Activated T-helper 2 cell treated with anti-CD3 and anti-CD28 coated beads, Interferon-gamma antibody, Interleukin-2, Interleukin-4, amounts not matched to agents 10 μg/mL and 5 μg/mL and 100 μg/mL, durations not matched to agents 14 hours and 24 hours and 36 hours (primary cell): ENCODE data around the gene ALG3. TPM values are rescaled to one million over a fixed set of nuclear protein-coding genes. Genes with fewer than 3 reads are reported as not detected.

ENCODE experiments used
- DNase-seq: peaks from one replicate; pipeline ENCODE4 v3.0.0; 2021; ENCODE audit warnings: low spot score
- H3K27ac Mint-ChIP-seq: one replicate; pipeline ENCODE4 v1.8.0; 2021; ENCODE audit warnings: mixed read lengths
- H3K27me3 Mint-ChIP-seq: one replicate; pipeline ENCODE4 v1.8.0; 2021; ENCODE audit warnings: low read depth, mixed read lengths
- H3K36me3 Mint-ChIP-seq: one replicate; pipeline ENCODE4 v1.8.0; 2021; ENCODE audit warnings: low read depth, mixed read lengths
- H3K4me1 Mint-ChIP-seq: one replicate; pipeline ENCODE4 v1.8.0; 2021; ENCODE audit warnings: low read depth, mixed read lengths
- H3K4me3 Mint-ChIP-seq: one replicate; pipeline ENCODE4 v1.8.0; 2021; ENCODE audit warnings: low read depth, mild to moderate bottlenecking, moderate library complexity, mixed read lengths
- H3K9me3 Mint-ChIP-seq: one replicate; pipeline ENCODE4 v1.8.0; 2021; ENCODE audit warnings: mixed read lengths
- intact Hi-C: fragments of 100-400 bp; cut with micrococcal nuclease; formaldehyde crosslinking; loops from one replicate; pipeline ENCODE4 v1.15.1; 2023
- total RNA-seq: library from RNA; stranded (reverse); gene quantifications from 2 replicates; pipeline ENCODE4 v1.2.3, GENCODE V29; 2022

ALG3 gene
- total RNA-seq, 1 donor from 2014 or later, result 66.6 TPM

DNA sequence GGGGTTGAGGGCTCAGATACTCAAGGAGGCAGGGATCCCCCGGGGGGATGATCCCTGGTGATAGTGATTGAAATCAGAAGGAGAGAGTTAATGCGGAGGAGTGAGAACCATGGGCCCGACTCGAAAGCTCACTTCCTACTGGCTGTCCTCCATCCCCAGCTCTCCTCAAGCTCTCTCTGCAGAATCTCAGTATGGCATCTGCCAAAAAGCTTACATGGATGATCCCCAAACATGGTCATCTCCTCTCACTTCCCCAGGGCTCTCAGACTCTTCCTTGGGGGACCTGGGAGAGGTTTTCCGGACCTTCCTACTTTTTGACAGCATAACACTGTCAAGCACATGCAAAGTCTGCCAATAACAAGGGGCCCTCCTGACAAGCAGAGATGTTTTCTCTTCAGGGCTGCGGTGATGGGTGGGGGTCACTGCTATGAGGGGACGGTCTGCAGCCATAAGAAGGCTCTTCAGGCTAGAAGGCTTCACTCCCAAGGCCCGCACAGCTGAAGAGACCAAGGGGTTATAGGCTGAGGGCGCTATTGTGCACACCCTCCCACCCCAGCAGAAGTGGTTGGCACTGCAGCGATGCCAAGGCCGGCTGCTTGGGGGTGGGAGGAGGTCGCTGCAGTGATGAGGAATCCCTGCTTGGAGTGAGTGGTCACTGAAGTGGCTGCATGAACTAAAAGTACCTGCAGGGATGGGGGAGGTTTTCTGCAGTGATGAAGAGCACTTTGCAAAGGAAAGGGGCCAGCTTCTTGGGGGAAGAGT, 20.2 kb downstream of the ALG3 start:
- intact Hi-C loops, result no loop called here
- peak overlapping the region; percentile 61 for H3K4me3 Mint-ChIP-seq
- H3K27ac Mint-ChIP-seq, result no peak overlapping the region
- H3K36me3 Mint-ChIP-seq, result no peaks in the 10 kb centered on the region
- no peaks in the 10 kb centered on the region for H3K9me3 Mint-ChIP-seq
- peaks cover 6% of the 10 kb centered on the region for H3K4me1 Mint-ChIP-seq
- DNase-seq, result no peak
- H3K27me3 Mint-ChIP-seq, result peaks cover 55% of the 10 kb centered on the region

DNA sequence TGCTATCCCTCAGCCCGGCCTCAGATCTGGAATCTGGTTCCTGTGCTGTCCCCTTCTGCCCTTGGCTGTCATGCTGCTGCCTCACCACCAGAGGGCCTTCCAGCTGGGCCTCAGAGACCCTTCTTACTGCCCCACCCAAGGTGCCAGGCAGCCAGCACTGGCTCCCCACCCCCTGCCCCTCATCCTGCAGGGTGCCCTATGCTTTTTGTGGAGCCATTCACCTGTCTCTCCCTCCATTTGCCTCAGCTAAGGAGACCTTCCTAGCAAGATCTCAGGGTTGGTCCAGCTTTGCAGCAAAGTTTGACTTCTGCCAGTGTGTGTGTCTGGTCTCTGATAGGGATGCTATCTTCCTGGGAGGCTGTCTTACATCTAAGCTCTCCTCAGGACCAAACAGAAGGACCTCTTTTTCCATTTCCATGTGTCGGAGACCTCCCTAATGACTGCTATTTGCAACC, 21.3 kb downstream of the ALG3 start:
- H3K4me3 Mint-ChIP-seq, result no peak overlapping the region
- H3K4me1 Mint-ChIP-seq, result peaks cover 6% of the 10 kb centered on the region
- peak; percentile 26 for DNase-seq
- H3K9me3 Mint-ChIP-seq, result no peaks in the 10 kb centered on the region
- no peak overlapping the region for H3K27ac Mint-ChIP-seq
- no peaks in the 10 kb centered on the region for H3K36me3 Mint-ChIP-seq
- H3K27me3 Mint-ChIP-seq, result peaks cover 52% of the 10 kb centered on the region
- intact Hi-C loops, result loop anchor here (1.0 to 2.0 kb wide), 2 partner anchors 23 to 61 kb away; no protein-coding TSS in a partner anchor

DNA sequence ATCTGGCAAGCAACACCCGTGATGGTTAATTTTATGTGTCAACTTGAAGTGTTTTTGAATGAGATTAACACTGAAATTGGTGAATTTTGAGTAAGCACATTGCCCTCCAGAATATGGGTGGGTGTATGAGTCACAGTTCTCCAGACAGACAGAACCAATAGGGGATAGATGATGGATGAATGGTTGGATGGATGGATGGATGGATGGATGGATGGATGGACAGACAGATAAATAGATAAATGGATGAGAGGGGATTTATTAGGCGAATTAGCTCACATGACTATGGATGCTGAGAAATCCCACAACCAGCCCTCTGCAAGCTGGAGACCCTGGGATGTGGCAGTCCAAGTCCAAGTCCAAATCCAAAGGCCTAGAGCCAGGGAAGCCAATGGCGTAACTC, 24.8 kb downstream of the ALG3 start:
- intact Hi-C loops, result no loop called here
- Mint-ChIP-seq H3K4me1 (peaks cover 3% of the 10 kb centered on the region), H3K4me3 (no peak overlapping the region), H3K36me3 (no peaks in the 10 kb centered on the region), H3K27ac (no peak overlapping the region), H3K9me3 (no peaks in the 10 kb centered on the region), H3K27me3 (peaks cover 32% of the 10 kb centered on the region)
- no peak for DNase-seq

DNA sequence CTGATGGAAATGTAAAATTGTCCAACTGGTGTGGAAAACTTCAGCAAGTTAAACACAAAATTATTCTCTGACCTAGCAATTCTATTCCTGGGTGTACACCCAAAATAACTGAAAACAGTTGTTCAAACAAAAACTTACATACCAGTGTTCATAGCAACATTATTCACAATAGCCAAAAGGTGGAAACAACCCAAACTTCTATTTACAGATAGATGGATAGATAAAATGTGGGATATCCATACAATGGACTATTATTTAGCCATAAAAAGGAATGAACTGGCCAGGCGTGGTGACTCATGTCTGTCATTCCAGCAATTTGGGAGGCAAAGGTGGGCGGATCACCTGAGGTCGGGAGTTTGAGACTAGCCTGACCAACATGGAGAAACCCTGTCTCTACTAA, 26.2 kb downstream of the ALG3 start:
- no peaks in the 10 kb centered on the region for H3K9me3 Mint-ChIP-seq
- H3K4me1 Mint-ChIP-seq, result no peaks in the 10 kb centered on the region
- peaks cover 18% of the 10 kb centered on the region for H3K27me3 Mint-ChIP-seq
- no peak overlapping the region for H3K27ac Mint-ChIP-seq
- H3K36me3 Mint-ChIP-seq, result no peaks in the 10 kb centered on the region
- H3K4me3 Mint-ChIP-seq, result no peak overlapping the region
- intact Hi-C loops, result no loop called here
- DNase-seq, result no peak

DNA sequence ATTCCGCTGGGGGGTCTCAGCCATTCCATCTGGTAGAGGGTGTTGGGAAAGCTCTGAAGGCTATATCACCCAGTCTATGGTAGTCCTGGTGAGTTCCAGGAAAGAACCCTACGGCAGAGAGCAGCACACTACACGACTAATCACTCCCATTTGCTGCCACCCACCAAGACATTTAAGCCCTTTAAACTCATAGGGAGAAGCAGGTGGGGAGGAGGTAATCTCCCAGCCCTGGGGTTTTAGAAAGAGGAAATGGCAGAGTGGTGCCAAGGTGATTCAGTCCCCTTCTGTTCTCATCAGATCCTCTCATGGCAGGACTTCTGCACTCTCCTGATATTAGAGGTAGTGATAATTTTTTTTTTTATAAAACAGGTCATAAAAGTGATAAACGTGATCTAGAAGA, 29.9 kb downstream of the ALG3 start:
- DNase-seq, result no peak
- Mint-ChIP-seq H3K27ac (no peak overlapping the region), H3K36me3 (no peaks in the 10 kb centered on the region), H3K9me3 (no peaks in the 10 kb centered on the region), H3K27me3 (peaks cover 6% of the 10 kb centered on the region), H3K4me3 (no peak overlapping the region), H3K4me1 (no peaks in the 10 kb centered on the region)
- intact Hi-C loops, result no loop called here

DNA sequence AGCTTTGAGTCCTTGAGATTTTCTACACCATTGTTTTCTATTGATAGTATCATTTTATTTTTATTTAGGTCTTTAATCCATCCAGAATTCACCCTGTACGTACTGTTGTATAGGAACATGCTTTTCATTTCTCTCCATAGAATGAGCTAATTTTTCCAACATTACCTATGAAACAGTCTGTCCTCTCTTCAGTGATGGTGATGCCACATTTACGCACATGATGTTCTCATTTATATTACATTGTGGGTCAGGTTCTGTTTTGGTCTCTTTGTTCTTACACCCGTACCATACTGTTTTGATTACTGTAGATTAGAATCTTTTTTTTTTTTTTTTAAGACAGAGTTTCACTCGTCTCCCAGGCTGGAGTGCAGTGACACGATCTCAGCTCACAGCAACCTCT, 37.0 kb downstream of the ALG3 start:
- DNase-seq, result no peak
- intact Hi-C loops, result no loop called here
- H3K27ac Mint-ChIP-seq, result no peak overlapping the region
- no peaks in the 10 kb centered on the region for H3K36me3 Mint-ChIP-seq
- no peaks in the 10 kb centered on the region for H3K4me1 Mint-ChIP-seq
- peaks cover 12% of the 10 kb centered on the region for H3K27me3 Mint-ChIP-seq
- no peak overlapping the region for H3K4me3 Mint-ChIP-seq
- no peaks in the 10 kb centered on the region for H3K9me3 Mint-ChIP-seq

DNA sequence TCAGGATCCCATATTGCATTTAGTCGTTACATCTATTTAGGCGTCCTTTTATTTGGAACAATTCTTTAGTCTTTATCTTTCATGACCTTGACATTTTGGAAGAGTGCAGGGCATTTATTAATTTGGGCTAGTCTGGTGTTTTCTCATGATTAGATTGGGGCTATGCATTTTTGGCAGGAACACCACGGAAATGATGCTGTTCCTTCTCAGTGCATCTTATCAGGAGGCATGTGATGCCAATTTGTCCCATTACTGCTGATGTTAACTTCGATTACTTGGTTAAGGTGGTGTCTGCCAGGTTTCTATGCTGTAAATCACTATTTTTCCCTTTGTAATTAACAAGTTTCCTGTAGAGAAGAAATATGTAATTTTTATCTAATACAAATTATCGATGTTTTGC, 37.5 kb downstream of the ALG3 start:
- H3K27ac Mint-ChIP-seq, result no peak overlapping the region
- no peaks in the 10 kb centered on the region for H3K4me1 Mint-ChIP-seq
- DNase-seq, result no peak
- peaks cover 15% of the 10 kb centered on the region for H3K27me3 Mint-ChIP-seq
- no peak overlapping the region for H3K4me3 Mint-ChIP-seq
- H3K36me3 Mint-ChIP-seq, result no peaks in the 10 kb centered on the region
- intact Hi-C loops, result no loop called here
- H3K9me3 Mint-ChIP-seq, result no peaks in the 10 kb centered on the region

DNA sequence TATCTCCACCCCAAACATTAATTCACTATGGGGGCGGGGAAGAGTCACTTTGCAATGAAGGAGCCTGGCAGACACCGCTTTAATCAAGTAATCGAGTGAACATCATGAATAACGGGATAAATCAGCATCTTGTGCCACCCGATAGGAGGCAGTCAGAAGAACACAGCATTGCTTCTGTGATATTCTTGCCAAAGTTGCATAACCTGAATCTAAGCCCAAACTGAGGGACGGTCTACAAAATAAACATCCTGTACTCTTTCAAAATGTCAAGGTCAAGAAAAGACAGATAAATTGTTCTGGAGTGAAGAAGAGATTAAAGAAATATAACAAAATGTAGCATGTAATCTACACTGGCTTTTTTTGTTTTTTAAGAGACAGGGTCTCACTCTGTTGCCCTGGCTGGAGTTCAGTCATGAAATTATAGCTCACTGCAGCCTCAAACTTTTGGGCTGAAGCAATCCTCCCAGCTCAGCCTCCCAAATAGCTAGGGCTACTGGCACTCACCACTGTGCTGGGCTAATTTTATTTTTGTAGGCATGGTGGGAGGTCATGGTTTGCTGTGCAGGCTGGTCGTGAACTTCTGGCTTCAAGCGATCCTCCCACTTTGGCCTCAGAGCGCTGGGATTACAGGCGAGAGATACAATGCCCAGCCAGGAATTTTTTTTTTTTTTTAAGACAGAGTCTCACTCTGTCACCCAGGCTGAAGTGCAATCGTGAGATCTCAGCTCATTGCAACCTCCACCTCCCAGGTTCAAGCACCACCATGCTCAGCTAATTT, 39.4 kb downstream of the ALG3 start:
- intact Hi-C loops, result no loop called here
- H3K27me3 Mint-ChIP-seq, result peaks cover 14% of the 10 kb centered on the region
- no peaks in the 10 kb centered on the region for H3K4me1 Mint-ChIP-seq
- DNase-seq, result no peak
- H3K9me3 Mint-ChIP-seq, result no peaks in the 10 kb centered on the region
- H3K36me3 Mint-ChIP-seq, result no peaks in the 10 kb centered on the region
- H3K27ac Mint-ChIP-seq, result no peak overlapping the region
- H3K4me3 Mint-ChIP-seq, result no peak overlapping the region

GRCh38 chr3:184203526-184203925, 45.2 kb downstream of the ALG3 start:
- intact Hi-C loops, result no loop called here
- no peak overlapping the region for H3K4me3 Mint-ChIP-seq
- H3K27ac Mint-ChIP-seq, result no peak overlapping the region
- H3K4me1 Mint-ChIP-seq, result no peaks in the 10 kb centered on the region
- H3K27me3 Mint-ChIP-seq, result peaks cover 8% of the 10 kb centered on the region
- H3K36me3 Mint-ChIP-seq, result no peaks in the 10 kb centered on the region
- no peaks in the 10 kb centered on the region for H3K9me3 Mint-ChIP-seq
- DNase-seq, result no peak

- no peak for DNase-seq
- Mint-ChIP-seq H3K9me3 (no peaks in the 10 kb centered on the region), H3K27ac (no peak overlapping the region), H3K27me3 (peaks cover under 1% of the 10 kb centered on the region), H3K36me3 (no peaks in the 10 kb centered on the region), H3K4me3 (no peak overlapping the region), H3K4me1 (no peaks in the 10 kb centered on the region)
- intact Hi-C loops, result no loop called here
These were observed 47.9 kb downstream of the ALG3 start for GRCh38 chr3:184200825-184201224.

DNA sequence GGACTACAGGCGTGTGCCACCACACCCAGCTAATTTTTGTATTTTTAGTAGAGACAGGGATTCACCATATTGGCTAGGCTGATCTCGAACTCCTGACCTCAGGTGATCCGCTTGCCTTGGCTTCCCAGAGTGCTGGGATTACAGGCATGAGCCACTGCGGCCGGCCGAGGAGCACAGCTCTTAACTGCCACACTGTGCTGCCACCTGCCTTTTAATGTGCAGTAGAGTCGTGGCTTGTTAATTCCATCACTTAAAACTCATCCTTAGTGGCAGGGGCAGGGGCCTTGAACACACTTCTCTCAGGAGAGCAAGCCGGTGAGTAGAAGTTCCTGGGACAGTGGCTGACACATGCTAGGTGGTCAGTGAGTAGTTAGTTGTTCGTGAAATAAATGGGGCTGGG, 50.3 kb downstream of the ALG3 start:
- intact Hi-C loops, result no loop called here
- Mint-ChIP-seq H3K36me3 (peaks cover 14% of the 10 kb centered on the region), H3K9me3 (no peaks in the 10 kb centered on the region), H3K4me1 (no peaks in the 10 kb centered on the region), H3K27me3 (no peaks in the 10 kb centered on the region), H3K4me3 (no peak overlapping the region), H3K27ac (no peak overlapping the region)
- DNase-seq, result no peak

GRCh38 chr3:184196536-184196935, 52.2 kb downstream of the ALG3 start:
- H3K4me1 Mint-ChIP-seq, result no peaks in the 10 kb centered on the region
- H3K27ac Mint-ChIP-seq, result no peak overlapping the region
- intact Hi-C loops, result no loop called here
- no peaks in the 10 kb centered on the region for H3K27me3 Mint-ChIP-seq
- H3K4me3 Mint-ChIP-seq, result no peak overlapping the region
- H3K36me3 Mint-ChIP-seq, result peaks cover 28% of the 10 kb centered on the region
- no peaks in the 10 kb centered on the region for H3K9me3 Mint-ChIP-seq
- DNase-seq, result no peak

- no peak for DNase-seq
- Mint-ChIP-seq H3K27ac (no peak overlapping the region), H3K4me3 (no peak overlapping the region), H3K4me1 (no peaks in the 10 kb centered on the region), H3K27me3 (no peaks in the 10 kb centered on the region), H3K9me3 (no peaks in the 10 kb centered on the region), H3K36me3 (peaks cover 46% of the 10 kb centered on the region)
- intact Hi-C loops, result no loop called here
These were observed 54.7 kb downstream of the ALG3 start for GRCh38 chr3:184193991-184194539.
